NCI-H748 treated with DMSO at 0.1 percent for 48 hours (cell line): ENCODE data around the gene LUM.
A peak's percentile ranks its signal among the peaks of the same experiment; 100 is the strongest.
"Not testable (repeated sequence)": the region's sequence is repeated elsewhere in the genome, so short reads cannot be mapped to it uniquely, and the experiment has no call there.

Experiments used
- DNase-seq: peaks from one replicate; lab custom pipeline; 2025; lab: John Stamatoyannopoulos, UW

LUM gene

GRCh38 chr12:91109581-91110310 lies 1.5 kb downstream of the LUM start:
- DNase-seq, result no peak

GRCh38 chr12:91109148-91109564 lies 2.1 kb downstream of the LUM start:
- DNase-seq, result peak; percentile 44

GRCh38 chr12:91108196-91108755 lies 3.0 kb downstream of the LUM start:
- no peak for DNase-seq

- no peak for DNase-seq
Measured at GRCh38 chr12:91106283-91106682, 5.0 kb downstream of the LUM start.

- DNase-seq, result no peak
Measured at GRCh38 chr12:91105807-91106206, 5.5 kb downstream of the LUM start.

GRCh38 chr12:91104812-91105466 lies 6.4 kb downstream of the LUM start:
- DNase-seq, result no peak

GRCh38 chr12:91103624-91104023 lies 7.7 kb downstream of the LUM start:
- DNase-seq, result no peak

GRCh38 chr12:91103101-91103500 lies 8.2 kb downstream of the LUM start:
- DNase-seq, result no peak

GRCh38 chr12:91100906-91101305 lies 10.4 kb downstream of the LUM start:
- DNase-seq, result no peak

GRCh38 chr12:91099836-91100235 lies 11.5 kb downstream of the LUM start:
- no peak for DNase-seq

GRCh38 chr12:91099341-91099740 lies 12.0 kb downstream of the LUM start:
- no peak for DNase-seq

- DNase-seq, result no peak
Measured at GRCh38 chr12:91098941-91099340, 12.4 kb downstream of the LUM start.

- no peak for DNase-seq
Measured at GRCh38 chr12:91098461-91098860, 12.8 kb downstream of the LUM start.

- no peak for DNase-seq
Measured at GRCh38 chr12:91094957-91095356, 16.3 kb downstream of the LUM start.

- DNase-seq, result no peak
Measured at GRCh38 chr12:91094032-91094662, 17.1 kb downstream of the LUM start.

GRCh38 chr12:91093341-91093740 lies 18.0 kb downstream of the LUM start:
- no peak for DNase-seq

GRCh38 chr12:91091916-91092715 lies 19.2 kb downstream of the LUM start:
- DNase-seq, result no peak

GRCh38 chr12:91089953-91090352 lies 21.3 kb downstream of the LUM start:
- not testable (repeated sequence) for DNase-seq

- DNase-seq, result no peak
Measured at GRCh38 chr12:91080041-91080440, 31.3 kb downstream of the LUM start.

GRCh38 chr12:91078501-91078900 lies 32.8 kb downstream of the LUM start:
- DNase-seq, result no peak

- no peak for DNase-seq
Measured at GRCh38 chr12:91077228-91077954, 33.9 kb downstream of the LUM start.
